Activated T-cell treated with anti-CD3 and anti-CD28 coated beads for 24 hours (primary cell): ENCODE measurements around the gene TMEM270.
"Not testable (repeated sequence)": the region's sequence is repeated elsewhere in the genome, so short reads cannot be mapped to it uniquely, and the experiment has no call there.

Source experiments
- DNase-seq: peaks from one replicate; pipeline ENCODE4 v3.0.0-alpha.2; 2020; ENCODE audit warnings: low read depth

Gene TMEM270

GRCh38 chr7:73861305-73861704 is 346 bp downstream of the TMEM270 start:
- no peak for DNase-seq

GRCh38 chr7:73864981-73865711 is 4.2 kb downstream of the TMEM270 start:
- DNase-seq: no peak

GRCh38 chr7:73865738-73866445 is 4.9 kb downstream of the TMEM270 start:
- no peak for DNase-seq

DNA sequence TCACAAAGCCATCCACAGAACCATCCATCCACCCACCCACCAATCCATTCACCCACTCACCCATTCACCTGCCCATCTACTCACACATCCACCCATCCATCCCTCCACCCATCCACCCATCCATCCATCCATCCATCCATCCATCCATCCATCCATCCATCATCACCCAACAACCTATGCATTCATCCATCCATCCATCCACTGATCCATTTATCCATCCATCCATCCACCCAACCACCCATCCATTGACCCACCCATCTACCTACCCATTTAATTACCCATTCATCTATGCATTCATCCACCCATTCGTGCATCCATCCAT is 5.4 kb downstream of the TMEM270 start:
- no peak for DNase-seq

DNA sequence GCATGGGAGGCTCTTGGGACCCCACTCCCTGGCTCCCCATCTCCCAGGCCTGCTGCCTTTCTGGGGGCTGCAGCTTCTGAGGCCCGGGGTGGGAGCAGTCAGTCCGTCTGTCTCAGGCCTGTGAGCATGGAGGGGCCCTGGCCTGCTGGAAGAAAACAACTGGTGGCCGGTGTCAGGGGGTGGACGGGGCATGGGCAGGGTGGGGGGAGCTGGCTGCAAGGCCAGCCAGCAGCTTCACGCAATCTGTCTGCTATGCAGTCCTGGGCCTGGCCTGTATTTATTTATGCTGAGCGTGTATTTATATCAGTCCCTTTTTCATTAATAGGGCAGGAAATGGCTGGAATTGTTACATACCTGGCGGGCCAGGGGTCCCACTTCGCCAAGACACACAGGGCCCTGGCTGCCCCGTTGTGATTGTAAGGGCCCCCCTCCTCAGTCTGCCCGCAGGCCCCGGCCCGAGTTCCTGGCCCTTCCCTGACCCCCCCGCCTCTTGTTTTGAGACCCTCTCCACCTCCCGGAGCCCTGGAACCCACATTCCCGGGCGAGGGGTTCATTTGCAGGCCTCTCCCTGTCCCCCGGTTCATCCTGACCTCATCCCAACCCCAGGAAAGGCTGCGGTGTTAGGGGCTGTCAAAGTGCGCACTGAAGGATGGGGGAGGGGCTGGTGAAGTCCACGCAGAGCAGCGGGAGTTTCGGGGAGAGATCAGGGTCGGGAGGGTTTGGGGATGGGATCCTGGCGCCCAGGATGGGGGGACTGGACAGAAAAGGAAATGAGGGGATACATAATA is 8.2 kb downstream of the TMEM270 start:
- no peak for DNase-seq

DNA sequence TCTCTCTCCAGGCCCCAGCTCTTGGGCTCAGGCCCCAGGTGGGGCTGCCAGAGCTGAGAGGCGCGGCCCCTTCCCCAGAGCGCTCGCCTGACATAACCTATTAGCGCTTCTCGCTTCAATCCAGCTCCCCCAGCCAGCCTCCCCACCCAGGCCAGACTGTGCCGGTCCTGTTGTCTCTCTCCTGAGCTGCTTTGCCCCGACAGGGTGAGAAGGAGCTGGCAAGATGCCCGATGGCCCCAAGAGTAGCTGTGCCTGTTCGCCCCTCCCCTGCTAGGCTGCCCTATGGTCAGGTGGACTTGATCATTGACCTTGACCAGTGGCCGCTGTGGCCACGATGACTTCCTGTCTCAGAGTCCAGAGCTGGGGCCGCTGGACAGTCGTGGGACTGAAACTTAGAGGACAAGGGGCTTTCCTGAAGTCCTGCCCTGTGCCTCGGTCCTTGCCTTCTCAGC is 9.1 kb downstream of the TMEM270 start:
- DNase-seq: no peak

- no peak for DNase-seq
Measured at GRCh38 chr7:73871163-73872011, 10.4 kb downstream of the TMEM270 start.

DNA sequence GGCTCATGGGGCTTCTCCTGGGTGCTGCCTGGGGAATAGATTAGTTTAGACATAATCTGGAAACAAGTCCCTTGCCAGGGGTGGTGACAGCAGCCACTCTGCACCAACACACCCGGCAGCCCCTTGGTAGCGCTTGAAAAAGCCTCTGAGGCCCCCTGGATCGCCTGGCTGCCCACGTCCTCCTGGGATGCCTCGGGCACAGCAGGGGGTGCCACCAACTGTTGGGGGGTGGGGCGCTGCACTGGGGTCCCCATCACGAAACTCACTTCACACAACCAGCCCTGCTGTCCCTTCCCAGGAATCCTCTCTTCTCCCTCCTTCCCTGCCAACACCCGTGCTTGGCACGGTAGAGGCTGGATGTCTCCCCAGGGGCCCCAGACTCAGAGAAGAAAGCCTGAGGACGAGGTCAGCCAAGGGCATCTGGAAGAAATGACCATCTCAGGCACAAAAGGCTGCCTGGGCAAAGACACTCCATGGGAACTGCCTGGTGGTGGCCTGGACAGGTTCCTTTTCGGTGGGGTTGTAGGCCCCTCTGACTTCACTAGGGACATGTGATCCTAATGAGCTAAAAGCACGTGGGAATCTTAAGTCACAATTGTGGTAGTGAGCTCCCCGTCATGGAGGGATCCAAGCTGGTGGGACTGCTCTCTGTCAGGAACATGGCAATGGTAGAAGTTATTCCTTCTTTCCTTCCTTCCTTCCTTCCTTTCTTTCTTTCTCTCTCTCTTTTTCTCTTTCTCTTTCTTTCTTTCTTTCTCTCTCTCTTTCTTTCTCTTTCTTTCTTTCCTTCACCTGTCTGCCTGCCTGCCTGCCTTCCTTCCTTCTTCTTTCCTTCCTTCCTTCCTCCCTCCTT is 11.3 kb downstream of the TMEM270 start:
- no peak for DNase-seq

- no peak for DNase-seq
Measured at GRCh38 chr7:73876361-73876760, 15.4 kb downstream of the TMEM270 start.

GRCh38 chr7:73876973-73877372 is 16.0 kb downstream of the TMEM270 start:
- no peak for DNase-seq

DNA sequence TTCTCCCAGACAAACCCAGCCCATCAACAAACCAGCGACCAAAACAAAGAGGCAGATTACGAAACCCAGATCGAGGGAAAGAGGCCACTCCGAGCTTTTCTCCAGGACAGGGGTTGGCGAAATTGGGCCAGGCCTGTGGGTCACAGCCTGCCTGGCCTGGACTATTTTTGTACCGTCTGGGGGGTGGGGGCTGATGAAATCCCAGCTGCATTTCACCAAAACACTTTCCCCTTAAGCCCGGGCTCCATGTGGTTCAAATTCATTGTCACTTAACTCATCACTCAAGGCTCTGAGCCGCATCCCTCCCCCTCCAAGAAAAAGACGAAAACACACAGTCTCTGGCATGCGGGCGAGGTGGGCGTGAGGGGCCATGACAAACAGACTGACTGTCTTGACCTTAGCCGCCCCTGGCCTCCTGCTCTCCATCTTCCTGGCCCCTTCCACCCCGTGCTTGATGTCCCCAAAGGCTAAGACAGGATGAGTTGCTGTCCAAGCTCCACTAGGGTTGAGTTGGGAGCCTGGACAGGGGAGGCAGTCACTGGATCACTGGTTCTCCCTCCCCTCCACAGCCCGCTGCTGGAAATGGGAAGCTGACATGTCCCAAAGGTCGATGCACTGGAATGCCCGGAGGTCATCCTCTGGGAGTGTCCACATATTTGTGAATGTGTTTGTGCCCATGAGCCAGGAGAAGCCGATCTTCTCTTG is 19.2 kb downstream of the TMEM270 start:
- no peak for DNase-seq

DNA sequence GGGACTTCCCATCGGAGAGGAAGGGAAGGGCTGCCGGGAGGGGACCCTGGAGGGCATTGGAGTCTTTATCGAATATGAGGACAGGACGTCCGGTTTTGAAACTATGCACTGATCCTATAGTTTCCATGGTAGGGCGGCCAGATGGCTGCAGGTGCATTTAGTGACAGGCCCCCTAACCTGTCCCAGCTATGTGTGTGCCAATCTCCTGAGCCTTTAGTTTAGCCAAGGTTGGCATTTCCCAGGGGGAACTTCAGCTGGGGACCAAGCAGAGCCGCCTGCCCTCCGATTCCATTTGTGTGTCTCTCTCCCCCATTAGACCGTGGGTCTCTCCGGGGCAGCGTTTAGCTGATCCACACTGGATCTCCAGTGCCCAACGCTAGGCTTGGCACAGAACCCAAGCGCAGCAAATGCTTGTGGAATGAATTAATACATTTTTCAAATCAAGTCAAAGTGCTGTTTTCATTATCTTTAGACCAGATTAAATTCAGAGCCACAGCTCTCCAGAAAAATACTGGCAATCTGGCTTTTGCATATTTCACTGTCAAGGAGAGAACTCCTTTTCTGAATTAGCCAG is 19.9 kb downstream of the TMEM270 start:
- DNase-seq: no peak

DNA sequence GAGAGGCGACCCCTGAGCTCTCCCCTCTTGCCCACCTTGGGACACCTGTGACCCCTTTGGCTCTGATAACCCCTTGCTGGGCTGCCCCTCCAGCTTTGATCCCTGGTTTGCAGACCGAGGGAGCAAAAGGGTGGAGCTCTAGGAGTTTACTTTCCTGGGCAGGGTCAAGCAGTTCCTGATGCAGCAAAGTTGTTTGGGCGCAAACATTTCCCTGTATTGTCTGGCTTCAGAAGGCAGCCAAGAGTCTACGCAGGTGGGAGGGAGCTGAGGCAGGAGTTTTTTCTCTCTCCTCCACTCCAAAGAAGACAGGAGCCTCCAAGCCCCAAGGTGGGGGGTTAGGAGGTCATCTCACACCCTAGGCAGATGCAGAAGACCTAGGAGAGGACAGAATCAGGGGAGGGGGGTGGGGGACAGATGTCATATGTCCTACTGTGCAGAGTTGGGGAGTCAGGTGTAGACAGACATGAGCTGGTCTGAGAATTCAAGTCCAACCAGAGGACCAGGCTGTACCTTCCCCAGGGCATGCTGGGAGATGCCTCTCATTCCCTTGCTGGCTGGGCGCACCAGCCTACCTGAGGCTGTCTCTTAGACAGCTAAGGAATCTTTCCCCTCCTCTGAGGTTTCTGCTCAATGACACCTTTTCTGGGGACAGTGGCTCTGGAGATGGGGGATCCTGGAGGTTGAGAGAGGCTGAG is 20.5 kb downstream of the TMEM270 start:
- no peak for DNase-seq

- no peak for DNase-seq
Measured at GRCh38 chr7:73882047-73882402, 21.1 kb downstream of the TMEM270 start.

- DNase-seq: not testable (repeated sequence)
Measured at GRCh38 chr7:73884867-73885422, 24.0 kb downstream of the TMEM270 start.

DNA sequence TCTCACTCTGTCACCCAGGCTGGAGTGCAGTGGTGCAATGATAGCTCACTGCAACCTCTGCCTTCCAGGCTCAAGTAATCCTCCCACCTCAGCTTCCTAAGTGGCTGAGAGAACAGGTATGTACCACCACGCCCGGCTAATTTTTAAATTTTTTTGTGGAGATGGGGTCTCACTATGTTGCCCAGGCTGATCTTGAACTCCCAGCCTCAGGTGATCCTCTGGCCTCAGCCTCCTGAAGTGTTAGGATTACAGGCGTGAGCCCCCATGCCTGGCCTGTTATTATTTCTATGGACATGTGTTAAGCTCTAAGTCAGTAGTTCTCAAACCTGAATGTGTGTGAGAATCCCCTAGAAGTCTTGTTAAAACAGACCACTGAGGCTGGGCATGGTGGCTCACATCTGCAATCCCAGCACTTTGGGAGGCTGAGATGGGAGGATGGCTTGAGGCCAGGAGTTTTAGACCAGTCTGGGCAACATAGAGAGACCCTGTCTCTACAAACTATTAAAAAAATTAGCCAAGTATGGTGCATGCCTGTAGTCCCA is 24.5 kb downstream of the TMEM270 start:
- no peak for DNase-seq

DNA sequence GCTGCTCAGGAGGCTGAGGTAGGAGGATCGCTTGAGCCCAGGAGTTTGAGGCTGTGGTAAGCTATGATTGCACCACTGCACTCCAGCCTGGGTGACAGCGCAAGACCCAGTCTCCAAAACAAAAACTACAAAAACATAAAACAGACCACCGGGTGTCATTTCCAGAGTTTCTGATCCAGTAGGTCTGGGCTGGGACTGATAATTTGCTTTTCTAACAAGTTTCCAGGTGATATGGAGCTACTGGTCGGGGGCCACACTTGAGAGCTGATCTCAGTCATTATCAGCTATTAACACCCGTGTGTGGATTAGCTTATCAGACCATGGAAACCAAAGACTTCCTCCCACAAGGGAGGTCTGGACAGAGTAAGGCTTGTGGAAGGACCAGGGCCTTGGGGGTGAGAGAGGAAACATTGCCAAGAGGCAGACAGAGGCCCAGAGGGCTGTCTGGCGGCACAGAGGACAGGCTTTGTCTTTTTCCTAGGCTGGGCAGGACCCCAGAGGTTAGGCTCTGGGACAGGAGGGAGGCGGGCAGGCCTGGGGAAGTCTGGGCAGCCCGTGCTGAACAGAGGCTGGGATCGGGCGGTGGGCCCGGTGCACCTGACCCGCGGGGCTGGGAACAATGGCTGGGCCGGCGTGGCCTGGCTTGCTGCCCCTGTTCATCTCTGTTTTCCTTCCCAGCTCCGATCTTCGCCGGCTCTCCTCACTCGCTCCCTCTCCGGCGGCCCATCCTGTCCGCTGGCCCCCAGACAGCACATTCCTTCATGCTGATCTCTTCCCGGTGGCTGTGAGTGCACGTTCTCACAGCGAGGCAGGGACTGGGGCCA is 25.2 kb downstream of the TMEM270 start:
- no peak for DNase-seq

- no peak for DNase-seq
Measured at GRCh38 chr7:73887762-73888161, 26.8 kb downstream of the TMEM270 start.
